Central memory CD8-positive, alpha-beta T cell (primary cell): ENCODE measurements around the gene TTC21A.

Experiments
- ATAC-seq: fragments of 150-1000 bp; cut with Tn5 transposase; replicated peaks from 2 replicates; pipeline ENCODE4 v1.10.0; 2022; ENCODE audit warnings: mild to moderate bottlenecking, moderate FRiP score, moderate number of reproducible peaks; ENCODE audit not compliant: poor library complexity, severe bottlenecking; ENCODE audit errors: extremely low read depth
- DNase-seq, 2 donors: peaks; one replicate each; pipeline ENCODE4 v3.0.0; 2021; ENCODE audit warnings: low spot score in 2 of 2
- H3K27ac Mint-ChIP-seq: one replicate; pipeline ENCODE4 v1.8.0; 2022; ENCODE audit warnings: low read depth, mild to moderate bottlenecking, moderate library complexity, mixed read lengths
- H3K27me3 Mint-ChIP-seq: one replicate; pipeline ENCODE4 v1.8.0; 2022; ENCODE audit warnings: mixed read lengths
- H3K36me3 Mint-ChIP-seq: one replicate; pipeline ENCODE4 v1.8.0; 2022; ENCODE audit warnings: mild to moderate bottlenecking, moderate library complexity, mixed read lengths; ENCODE audit not compliant: insufficient read depth
- H3K4me1 Mint-ChIP-seq: one replicate; pipeline ENCODE4 v1.8.0; 2022; ENCODE audit warnings: mixed read lengths
- H3K4me3 Mint-ChIP-seq: one replicate; pipeline ENCODE4 v1.8.0; 2022; ENCODE audit warnings: mild to moderate bottlenecking, moderate library complexity, mixed read lengths
- H3K9me3 Mint-ChIP-seq: one replicate; pipeline ENCODE4 v1.8.0; 2022; ENCODE audit warnings: mixed read lengths

The TTC21A gene

DNA sequence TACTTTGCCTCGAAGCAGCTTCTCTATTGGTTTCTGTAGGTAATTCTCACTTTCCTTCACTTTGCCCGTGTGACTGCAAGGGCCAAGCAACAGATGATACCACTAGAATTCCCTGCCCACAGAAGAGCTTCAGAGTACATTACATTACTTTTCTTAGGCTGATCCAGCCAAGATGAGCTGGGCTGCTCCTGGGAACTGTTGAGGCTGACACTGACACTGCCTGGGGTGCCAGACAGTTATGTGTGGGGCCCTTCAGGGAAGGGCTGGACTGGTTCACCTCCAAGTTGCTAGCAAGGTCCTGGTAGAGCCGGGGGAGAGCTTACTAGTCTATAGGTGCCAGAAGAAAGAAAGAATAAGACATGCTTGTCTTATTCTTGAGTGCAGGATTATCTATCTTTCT is 19.0 kb upstream of the TTC21A start:
- Mint-ChIP-seq H3K27ac (no peak overlapping the region), H3K36me3 (peaks cover 49% of the 10 kb centered on the region)

DNA sequence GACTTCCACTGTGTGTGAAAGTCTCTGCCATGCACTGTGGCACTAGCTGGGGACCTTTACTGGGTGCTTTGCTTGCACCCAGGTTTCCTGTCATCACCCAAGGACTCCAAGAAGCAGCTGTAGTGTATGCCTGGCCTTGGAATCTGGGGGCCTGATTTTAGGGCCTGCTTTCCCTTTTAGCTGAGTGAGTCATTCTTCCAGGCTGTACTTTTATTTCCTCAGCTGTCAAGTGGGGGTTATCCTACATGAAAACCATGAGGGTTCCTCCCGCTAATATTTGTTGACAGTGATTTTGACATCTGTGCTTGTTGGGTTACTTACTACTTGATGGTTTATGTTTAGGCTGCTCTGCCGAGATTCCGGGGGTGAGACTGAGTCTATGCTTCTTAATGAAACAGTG is 18.6 kb upstream of the TTC21A start:
- Mint-ChIP-seq H3K36me3 (peaks cover 53% of the 10 kb centered on the region), H3K9me3 (no peaks in the 10 kb centered on the region), H3K27ac (peak overlapping the region; percentile 29), H3K27me3 (no peaks in the 10 kb centered on the region), H3K4me3 (no peak overlapping the region), H3K4me1 (no peaks in the 10 kb centered on the region)
- ATAC-seq (no peak), DNase-seq (no peak)

More for the DNA sequence above, 19.0 kb upstream of the TTC21A start:
- ATAC-seq, result no peak
- no peak overlapping the region for H3K4me3 Mint-ChIP-seq
- H3K9me3 Mint-ChIP-seq, result no peaks in the 10 kb centered on the region
- H3K4me1 Mint-ChIP-seq, result no peaks in the 10 kb centered on the region
- no peaks in the 10 kb centered on the region for H3K27me3 Mint-ChIP-seq
- DNase-seq, result no peak

DNA sequence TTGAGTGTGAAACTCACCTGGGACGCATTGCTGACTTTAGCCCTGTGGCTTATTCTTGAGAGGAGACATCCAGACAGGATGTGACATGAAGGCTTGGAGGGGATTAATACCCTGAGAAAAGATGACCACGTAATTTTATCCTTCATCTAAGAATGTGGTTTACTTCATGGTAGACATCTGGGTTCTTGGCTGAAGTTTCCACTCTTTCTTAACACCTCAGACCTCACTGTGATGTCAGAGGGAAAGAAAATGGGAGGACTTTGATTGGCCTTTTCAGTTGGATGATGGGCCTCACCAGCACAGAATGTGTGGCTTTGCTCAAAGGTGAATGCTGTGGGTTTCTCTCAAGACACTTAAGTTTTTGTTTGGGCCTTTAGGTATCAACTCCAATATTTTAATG is 16.6 kb upstream of the TTC21A start:
- no peaks in the 10 kb centered on the region for H3K4me1 Mint-ChIP-seq

DNA sequence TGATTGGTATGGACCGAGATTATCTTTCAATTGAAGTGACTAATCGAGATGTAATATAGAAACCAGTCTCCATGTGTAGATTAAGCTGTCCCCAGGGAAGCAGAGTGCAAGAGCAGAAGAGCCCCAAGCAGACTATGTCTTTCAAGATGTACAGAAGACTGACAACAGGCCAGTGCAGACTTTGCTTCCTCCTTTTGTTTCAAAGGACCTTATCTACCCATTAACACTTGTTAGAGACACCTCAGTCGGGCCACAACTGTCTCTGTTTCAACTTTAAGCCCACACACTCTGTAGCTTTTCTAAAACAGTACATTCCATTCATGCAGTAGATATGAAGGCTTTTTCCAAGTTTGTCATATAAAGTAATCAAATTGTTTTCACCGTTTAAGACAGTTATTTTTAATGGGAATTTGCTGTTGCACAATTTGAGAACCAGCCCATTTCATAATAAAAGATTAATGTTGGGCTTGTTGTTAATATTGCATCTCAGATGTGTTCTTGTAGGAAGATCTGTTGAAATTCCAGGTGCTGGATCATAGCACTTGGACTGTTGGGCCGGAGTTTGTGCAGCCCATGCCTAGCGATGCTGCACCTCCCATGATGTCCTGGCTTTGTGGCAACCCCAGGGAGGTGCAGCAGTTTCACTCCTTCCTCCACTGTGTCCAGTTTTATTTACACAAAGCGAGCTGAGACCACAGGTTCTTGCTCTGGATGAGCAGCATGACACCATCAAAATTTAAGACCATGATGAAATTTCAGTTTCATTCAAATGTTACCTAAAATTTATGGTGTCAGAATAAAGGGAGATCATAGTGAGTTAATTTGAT is 12.4 kb upstream of the TTC21A start:
- Mint-ChIP-seq H3K4me3 (no peak overlapping the region), H3K36me3 (peaks cover 71% of the 10 kb centered on the region), H3K27ac (no peak overlapping the region), H3K9me3 (no peaks in the 10 kb centered on the region), H3K4me1 (no peaks in the 10 kb centered on the region), H3K27me3 (no peaks in the 10 kb centered on the region)
- DNase-seq (no peak), ATAC-seq (no peak)

More for the DNA sequence above, 16.6 kb upstream of the TTC21A start:
- Mint-ChIP-seq H3K27me3 (no peaks in the 10 kb centered on the region), H3K27ac (no peak overlapping the region), H3K9me3 (no peaks in the 10 kb centered on the region), H3K4me3 (no peak overlapping the region), H3K36me3 (peaks cover 63% of the 10 kb centered on the region)
- no peak for DNase-seq
- peak; percentile 24 for ATAC-seq

DNA sequence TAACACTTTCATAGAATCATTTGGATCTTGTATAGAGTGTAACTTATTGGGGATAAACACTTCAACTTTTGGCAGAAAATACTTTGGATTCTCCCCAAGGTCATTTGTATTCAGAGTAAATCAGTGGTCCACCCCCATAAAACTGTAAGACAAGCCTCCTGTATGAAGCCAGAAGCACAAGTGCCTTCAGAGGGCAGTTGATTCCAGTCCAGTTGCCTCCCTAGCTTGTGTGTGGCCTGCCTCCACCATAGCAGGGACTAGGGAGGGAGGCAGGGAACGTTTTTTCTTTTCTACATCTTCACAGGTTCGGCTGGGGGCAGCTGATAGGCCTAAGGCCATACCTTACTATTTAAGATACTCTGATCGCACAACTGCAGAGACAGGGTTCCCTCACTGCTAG is 11.7 kb upstream of the TTC21A start:
- H3K4me3 Mint-ChIP-seq, result no peak overlapping the region
- H3K36me3 Mint-ChIP-seq, result peaks cover 65% of the 10 kb centered on the region
- H3K4me1 Mint-ChIP-seq, result no peaks in the 10 kb centered on the region
- DNase-seq, result no peak
- no peak for ATAC-seq
- H3K27ac Mint-ChIP-seq, result no peak overlapping the region
- no peaks in the 10 kb centered on the region for H3K27me3 Mint-ChIP-seq
- no peaks in the 10 kb centered on the region for H3K9me3 Mint-ChIP-seq

DNA sequence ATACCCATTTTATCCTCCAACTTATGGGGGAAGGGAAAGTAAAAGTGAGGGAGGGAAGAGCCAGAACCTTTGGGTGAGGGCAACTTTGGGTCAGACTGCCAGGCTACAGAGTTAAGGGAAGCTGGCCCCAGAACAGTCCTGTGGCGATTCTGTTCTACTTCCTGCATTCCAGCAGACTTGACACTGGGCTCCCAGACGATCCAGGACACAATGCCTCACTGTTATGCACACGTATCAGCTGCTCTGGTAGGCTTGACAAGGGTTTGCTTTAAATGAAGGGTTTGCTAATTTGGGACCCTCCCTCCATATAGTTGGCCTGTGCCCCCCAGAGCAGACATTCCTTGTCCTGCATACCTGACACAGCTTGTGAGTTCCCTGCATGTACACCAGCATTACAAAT is 10.7 kb upstream of the TTC21A start:
- Mint-ChIP-seq H3K4me3 (no peak overlapping the region), H3K36me3 (peaks cover 62% of the 10 kb centered on the region), H3K9me3 (no peaks in the 10 kb centered on the region), H3K27ac (no peak overlapping the region), H3K27me3 (no peaks in the 10 kb centered on the region), H3K4me1 (peaks cover 7% of the 10 kb centered on the region)
- DNase-seq (no peak), ATAC-seq (no peak)

DNA sequence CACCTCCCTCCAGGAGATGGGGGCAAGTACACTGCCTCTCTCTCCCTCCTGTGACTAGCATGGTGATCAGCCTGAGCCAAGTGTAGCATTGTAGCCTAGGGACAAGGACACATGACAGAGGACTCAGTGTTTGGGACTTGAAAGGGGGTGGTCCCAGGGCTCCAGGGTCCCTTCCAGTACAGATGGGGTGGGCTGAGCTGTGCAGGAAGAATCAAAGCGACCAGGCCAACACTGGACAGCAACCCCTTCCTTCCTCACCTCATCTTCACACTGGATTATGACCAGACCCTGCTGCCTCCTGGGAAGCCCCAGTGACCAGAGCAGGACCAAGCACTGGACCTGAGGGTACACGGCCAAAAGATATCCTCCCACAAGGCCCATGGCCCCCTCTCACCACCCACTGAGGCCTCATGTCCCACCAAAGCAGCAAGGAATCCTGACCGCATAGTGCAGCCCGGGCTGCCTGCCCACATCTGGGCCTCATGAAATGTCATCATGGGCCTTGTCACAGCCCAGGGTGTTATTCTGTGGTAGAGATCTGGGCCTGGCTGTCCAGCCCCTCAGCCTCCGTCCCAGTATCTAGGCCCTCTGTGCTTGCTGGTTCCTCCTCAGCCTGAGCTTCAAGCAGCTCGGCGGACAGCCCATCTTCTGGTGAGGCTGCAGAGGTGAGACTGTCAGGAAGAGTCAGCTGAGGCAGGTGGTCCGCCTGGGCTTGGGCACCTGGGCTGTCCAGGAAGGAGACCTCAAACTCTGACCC is 9.6 kb upstream of the TTC21A start:
- Mint-ChIP-seq H3K4me3 (no peak overlapping the region), H3K4me1 (peaks cover 13% of the 10 kb centered on the region), H3K36me3 (peaks cover 57% of the 10 kb centered on the region), H3K27ac (peak overlapping the region; percentile 50), H3K9me3 (no peaks in the 10 kb centered on the region), H3K27me3 (no peaks in the 10 kb centered on the region)
- DNase-seq (no peak), ATAC-seq (no peak)

DNA sequence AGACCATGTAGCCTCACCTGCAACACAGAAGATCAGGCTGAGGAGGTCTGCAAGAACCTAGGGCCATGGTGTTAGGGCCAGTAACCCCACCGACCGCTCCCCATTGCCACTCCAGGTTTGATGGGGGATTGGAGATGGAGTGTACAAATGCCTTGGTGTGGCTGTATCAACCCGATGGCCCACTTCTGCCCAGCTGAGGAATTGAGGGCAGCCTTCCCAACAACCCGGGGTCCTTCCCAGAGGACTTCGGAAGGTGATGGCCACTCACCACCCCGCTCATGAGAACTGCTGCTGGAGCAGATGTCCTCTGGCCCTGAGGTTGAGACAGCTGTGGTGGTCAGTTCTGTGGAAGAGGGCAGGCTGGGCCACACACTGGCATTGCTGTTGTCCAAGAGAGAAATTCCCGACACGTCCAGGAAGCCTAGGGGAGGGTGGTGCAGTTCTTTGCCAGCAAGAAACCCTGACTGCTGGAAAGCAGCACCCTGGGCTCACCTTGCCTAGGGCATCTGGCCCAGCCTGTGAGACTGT is 8.9 kb upstream of the TTC21A start:
- H3K27me3 Mint-ChIP-seq, result no peaks in the 10 kb centered on the region
- H3K36me3 Mint-ChIP-seq, result peaks cover 50% of the 10 kb centered on the region

DNA sequence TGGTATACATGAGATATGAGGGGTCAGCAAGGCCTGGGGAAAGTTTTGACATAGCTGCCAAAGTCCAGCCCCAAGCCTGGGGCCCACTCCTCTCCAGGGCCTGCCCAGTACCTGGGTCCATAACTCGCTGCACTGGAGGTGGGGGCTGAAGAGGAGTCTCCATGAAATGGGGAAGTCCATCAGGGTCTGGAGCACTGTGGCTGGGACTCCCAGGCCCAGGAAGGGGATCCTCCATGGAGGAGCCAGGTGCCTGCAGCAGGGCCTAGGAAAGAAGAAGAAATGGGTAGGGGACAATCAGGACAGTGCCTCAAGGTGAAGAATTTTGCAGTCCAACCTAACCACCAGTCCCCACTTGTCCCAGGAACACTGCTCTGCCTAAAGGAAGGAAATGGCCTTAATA is 8.2 kb upstream of the TTC21A start:
- H3K4me1 Mint-ChIP-seq, result peaks cover 15% of the 10 kb centered on the region
- DNase-seq (no peak), ATAC-seq (no peak)
- H3K36me3 Mint-ChIP-seq, result peaks cover 43% of the 10 kb centered on the region
- no peaks in the 10 kb centered on the region for H3K27me3 Mint-ChIP-seq
- H3K27ac Mint-ChIP-seq, result no peak overlapping the region
- no peaks in the 10 kb centered on the region for H3K9me3 Mint-ChIP-seq
- no peak overlapping the region for H3K4me3 Mint-ChIP-seq

More for the DNA sequence above, 8.9 kb upstream of the TTC21A start:
- no peak for ATAC-seq
- no peak for DNase-seq
- Mint-ChIP-seq H3K4me3 (no peak overlapping the region), H3K9me3 (no peaks in the 10 kb centered on the region), H3K4me1 (peaks cover 15% of the 10 kb centered on the region), H3K27ac (no peak overlapping the region)

DNA sequence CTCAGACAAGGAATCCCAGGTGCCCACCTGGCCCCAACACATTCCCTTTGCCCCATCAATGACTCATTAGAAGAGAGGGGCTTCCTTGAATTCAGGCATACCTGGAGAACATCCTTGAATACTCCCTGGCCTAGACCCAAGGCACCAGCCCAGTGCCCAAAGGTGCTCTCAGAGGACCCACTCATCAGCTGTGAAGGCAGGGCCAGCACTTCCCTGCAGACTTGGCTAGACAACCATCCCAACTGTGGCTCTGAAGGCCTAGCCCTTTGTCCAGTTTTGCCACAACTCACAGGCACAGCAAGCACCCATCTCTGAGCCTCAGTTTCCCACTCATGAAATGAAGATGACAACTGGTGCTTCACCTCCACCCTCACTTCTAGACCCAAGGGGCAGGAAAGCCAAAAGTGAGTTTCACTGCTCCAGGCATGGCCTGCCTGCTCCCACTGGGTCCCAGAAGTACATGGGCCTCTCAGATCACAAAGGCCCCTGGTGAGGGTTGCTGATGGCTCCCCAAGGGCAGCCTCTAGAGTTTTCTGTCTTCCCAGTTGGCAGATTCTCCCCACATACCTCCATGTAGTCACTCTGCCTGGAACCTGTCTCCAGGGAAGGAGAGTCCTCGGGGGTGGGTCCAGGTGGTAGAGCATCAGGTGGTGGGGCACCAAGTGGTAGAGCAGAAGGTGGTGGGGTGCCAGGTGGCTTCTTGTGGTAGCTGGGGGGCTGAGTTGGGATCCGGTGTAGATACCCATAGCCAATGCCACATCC is 7.6 kb upstream of the TTC21A start:
- ATAC-seq (no peak), DNase-seq (no peak)
- Mint-ChIP-seq H3K4me1 (peaks cover 17% of the 10 kb centered on the region), H3K36me3 (peaks cover 36% of the 10 kb centered on the region), H3K9me3 (no peaks in the 10 kb centered on the region), H3K27me3 (no peaks in the 10 kb centered on the region), H3K4me3 (no peak overlapping the region), H3K27ac (no peak overlapping the region)

DNA sequence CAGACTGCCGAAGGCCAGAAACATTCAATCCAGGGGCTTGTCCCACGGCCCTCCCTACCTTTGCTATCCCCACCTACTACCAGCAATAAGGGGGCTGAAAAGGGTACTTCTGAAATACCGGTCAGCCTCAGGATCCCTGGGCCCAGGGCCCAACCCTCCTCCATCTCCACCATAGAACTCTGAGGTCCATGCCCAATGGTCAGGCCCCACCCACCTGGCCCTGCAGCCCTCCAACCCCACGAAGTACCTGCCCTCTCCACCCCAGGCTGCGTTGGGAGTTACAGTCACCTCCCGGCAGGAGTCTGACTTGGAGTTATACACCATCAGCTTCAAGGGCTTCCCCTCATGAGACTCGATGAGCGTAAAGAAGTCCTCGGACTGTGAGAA is 7.0 kb upstream of the TTC21A start:
- ATAC-seq, result no peak
- no peaks in the 10 kb centered on the region for H3K27me3 Mint-ChIP-seq
- no peak overlapping the region for H3K4me3 Mint-ChIP-seq

DNA sequence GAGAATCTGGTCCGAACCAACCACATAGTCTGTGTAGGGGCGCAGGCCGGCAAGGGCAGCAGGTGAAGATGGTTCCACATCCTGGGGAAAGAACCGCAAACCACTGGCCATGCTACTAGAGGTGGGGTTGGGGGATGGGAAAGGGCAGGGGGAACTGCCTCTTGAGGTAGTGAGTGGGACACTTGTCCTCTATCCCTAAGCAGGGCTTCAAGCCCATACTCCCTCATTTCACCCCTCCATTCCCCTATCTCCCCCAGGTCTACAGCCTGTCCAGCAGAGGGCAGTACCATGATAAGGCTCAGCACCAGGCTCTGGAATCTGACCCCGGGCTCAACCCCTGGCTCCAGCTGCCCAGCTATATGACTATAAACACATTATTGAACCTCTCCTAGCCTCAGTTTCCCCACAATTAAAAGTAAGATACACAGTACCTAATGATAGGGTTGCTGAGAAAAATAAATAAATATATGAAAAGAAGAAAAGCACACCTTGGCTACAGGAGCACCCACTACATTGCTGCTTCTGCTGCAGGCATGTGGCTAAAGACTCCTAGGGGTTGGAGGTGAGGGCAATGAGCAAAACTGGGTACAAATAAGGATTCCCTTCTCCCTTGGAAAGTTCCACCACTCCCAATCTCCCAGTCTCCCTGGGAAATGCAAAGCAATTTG is 6.3 kb upstream of the TTC21A start:
- Mint-ChIP-seq H3K4me1 (peaks cover 30% of the 10 kb centered on the region), H3K9me3 (no peaks in the 10 kb centered on the region), H3K27me3 (no peaks in the 10 kb centered on the region), H3K36me3 (peaks cover 30% of the 10 kb centered on the region), H3K4me3 (no peak overlapping the region), H3K27ac (no peak overlapping the region)
- ATAC-seq (no peak), DNase-seq (no peak)

More for the DNA sequence above, 7.0 kb upstream of the TTC21A start:
- no peak for DNase-seq
- peaks cover 35% of the 10 kb centered on the region for H3K36me3 Mint-ChIP-seq
- peaks cover 23% of the 10 kb centered on the region for H3K4me1 Mint-ChIP-seq
- no peaks in the 10 kb centered on the region for H3K9me3 Mint-ChIP-seq
- no peak overlapping the region for H3K27ac Mint-ChIP-seq
